GM20000 (cell line): ENCODE results near the gene CACNA2D1.

Experiments used
- DNase-seq: peaks from one replicate; pipeline ENCODE4 v3.0.0; 2012; ENCODE audit warnings: low spot score
- CTCF ChIP-seq: IDR thresholded peaks from 2 replicates; pipeline ENCODE4 v1.5.1; 2012; ENCODE audit warnings: mild to moderate bottlenecking, control low read depth; ENCODE audit errors: extremely low read depth, missing control alignments

Gene CACNA2D1

GRCh38 chr7:82443547-82444219 is at the start of gene CACNA2D1:
Gene CACNA2D1 (minus strand): TSS chr7:82443777.
- peak; percentile 50 for DNase-seq
- TF ChIP-seq CTCF = no peak

DNA sequence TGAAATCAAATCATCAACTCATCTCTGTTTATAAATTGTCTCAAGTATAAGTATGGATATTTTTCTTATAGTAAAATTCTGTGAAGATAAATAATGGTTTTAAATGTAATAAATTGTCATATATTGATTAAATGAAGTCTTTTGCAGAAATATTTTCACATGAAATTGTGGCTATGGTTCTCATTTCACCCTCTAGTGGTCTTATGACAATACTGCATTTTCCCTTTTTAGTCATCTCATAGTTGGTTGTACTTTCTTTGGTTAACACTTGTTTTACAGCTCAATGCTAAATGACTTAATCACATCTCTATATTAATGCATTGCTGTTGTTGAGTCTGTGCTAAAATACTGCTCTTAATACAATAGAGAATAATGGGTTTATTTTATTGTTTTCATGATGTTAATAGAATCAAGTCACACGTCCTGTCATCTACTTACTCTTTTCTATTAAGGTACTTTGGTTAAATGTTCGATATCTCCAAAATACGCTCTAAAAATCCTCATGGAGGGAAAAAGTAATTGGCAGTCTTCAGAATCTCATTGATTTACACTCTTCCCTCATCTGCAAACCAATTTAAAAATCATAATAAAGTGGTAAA is 38.0 kb upstream of the CACNA2D1 start:
- DNase-seq = peak; percentile 32
- TF ChIP-seq CTCF = no peak

DNA sequence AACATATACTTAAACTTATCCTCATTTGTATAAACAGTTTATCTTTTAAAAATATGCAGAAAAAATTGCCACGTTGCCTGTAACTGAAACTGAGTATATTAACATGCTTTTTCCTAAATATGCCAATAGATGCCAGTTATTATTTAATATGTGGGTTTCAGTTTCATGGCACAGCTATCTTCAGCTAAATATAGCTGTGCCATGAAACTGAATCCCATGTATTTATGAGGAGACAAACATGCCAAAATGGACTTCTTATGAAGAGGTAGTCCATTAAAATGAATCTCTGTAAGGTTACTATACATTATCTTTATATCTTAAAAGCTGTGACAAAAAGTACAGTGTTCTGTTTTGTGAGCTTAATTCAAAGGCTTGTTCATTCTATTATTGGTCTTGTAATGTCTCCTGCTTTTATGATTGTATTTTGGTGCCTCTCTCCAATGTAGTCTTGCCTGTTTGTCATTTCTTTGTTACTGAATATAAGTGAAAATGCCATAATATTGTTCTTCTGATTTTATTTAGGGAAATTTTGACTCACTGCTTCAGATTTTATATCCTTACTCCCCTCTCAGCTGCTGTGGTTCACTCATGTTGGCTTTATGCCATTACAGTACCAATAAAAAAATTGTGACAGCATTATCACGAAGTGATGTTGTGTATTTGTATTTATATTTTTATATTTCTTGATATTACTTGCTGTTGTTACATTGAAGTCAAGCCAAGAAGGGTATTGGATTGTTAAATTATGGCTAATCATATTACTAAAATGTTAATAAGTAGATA is 34.3 kb upstream of the CACNA2D1 start:
- no peak for DNase-seq
- no peak for TF ChIP-seq CTCF

DNA sequence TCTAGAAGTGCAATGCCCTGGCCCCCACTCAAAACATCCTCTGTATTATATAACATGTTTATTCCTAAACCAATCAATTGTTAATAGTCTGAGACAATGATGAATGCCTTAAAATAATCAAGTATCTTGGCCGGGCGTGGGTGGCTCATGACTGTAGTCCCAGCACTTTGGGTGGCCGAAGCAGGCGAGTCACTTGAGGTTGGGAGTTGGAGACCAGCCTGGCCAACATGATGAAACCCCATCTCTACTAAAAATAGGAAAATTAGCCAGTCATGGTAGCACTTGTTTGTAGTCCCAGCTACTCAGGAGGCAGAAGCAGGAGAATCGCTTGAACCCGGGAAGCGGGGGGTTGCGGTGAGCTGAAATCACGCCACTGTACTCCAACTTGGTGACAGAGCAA is 29.4 kb upstream of the CACNA2D1 start:
- no peak for TF ChIP-seq CTCF
- no peak for DNase-seq

DNA sequence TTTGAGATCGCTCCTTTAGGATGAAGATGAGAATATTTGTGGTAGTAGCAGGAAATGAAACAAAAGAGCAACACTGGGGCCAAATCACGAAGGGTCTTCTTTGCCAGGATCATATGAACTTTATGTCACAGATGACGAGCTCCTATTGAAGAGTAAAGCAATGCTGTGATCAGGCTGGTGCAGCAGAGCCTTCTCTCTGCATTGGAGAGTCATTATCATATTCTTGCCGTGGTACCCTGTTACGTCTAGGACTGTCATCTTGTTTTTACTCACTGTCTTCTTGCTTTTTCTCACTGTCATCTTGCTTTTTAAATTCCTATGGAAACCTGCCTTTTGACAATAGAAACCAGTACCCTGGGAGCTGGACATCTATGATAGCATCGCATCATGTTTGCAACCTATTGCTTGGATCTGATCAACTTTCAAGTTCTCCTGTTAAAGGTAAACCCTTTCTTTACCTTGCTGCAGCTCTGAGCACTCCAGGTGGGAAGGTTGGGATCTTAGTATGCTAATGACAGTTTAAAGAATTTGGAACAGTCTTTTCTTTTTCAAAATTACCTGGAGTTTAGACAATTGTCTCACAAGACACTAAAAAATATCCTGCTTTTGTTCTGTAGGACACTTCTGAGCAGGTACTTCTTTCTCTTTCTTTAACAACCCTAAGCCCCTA is 27.9 kb upstream of the CACNA2D1 start:
- no peak for DNase-seq
- TF ChIP-seq CTCF = no peak

- TF ChIP-seq CTCF = no peak
- DNase-seq = no peak
Observed at GRCh38 chr7:82469207-82469606, 25.6 kb upstream of the CACNA2D1 start.

DNA sequence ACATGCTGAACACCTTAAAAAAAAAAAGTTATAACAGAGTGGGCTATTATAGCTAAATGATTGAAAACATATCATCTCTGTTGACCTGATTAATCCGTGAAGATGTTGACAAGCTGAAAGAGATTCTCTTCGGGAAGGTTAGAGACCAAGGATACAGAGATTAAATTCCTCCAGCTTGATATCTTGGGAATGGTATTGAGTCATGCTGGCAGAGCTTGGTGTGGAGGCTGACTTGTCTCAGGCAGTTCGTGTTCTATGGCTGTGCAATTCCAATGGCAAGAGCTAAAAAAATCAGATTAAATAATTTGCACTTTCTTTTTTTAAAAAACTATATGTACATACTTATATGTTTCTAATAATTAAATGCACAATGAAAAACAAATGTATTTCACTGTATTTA is 24.9 kb upstream of the CACNA2D1 start:
- no peak for TF ChIP-seq CTCF
- DNase-seq = no peak
